Large intestine (tissue), 12 donors: ENCODE results near the gene SPTBN2. TPM values are rescaled to one million over a fixed set of nuclear protein-coding genes. Genes with fewer than 3 reads are reported as not detected.

ENCODE experiments used
- DNase-seq, 2 donors: peaks; one replicate each; pipeline versions ENCODE4 v3.0.0 to v3.0.0-alpha.2; 2013
- H3K27ac ChIP-seq: one replicate; pipeline ENCODE4 v1.5.1; 2013; ENCODE audit warnings: low read length
- H3K27me3 ChIP-seq: 2 replicates; pipeline ENCODE4 v1.6.1; 2013; ENCODE audit warnings: low read length; ENCODE audit not compliant: control insufficient read depth, insufficient read depth
- H3K36me3 ChIP-seq: 2 replicates; pipeline ENCODE4 v1.6.1; 2013; ENCODE audit warnings: low read length; ENCODE audit not compliant: control insufficient read depth, insufficient read depth
- H3K4me1 ChIP-seq: one replicate; pipeline ENCODE4 v1.6.1; 2013; ENCODE audit warnings: low read length; ENCODE audit not compliant: control insufficient read depth, insufficient read depth
- H3K4me3 ChIP-seq: one replicate; pipeline ENCODE4 v1.5.1; 2013; ENCODE audit warnings: low read length
- H3K9me3 ChIP-seq: one replicate; pipeline ENCODE4 v1.6.1; 2013; ENCODE audit warnings: mild to moderate bottlenecking, low read depth, low read length, moderate library complexity; ENCODE audit not compliant: control insufficient read depth
- WGBS: methylation state at CpG from one replicate; pipeline ENCODE4 v1.1.5; 2013; ENCODE audit warnings: low lambda C conversion rate; ENCODE audit not compliant: insufficient coverage; 5-methylcytosine and 5-hydroxymethylcytosine counted together
- long read RNA-seq, 11 donors: transcript quantifications; one replicate each; lab custom pipeline, GENCODE V29; 2026
- polyA plus RNA-seq: library from polyadenylated mRNA; unstranded; fragments of 120-200 nt; gene quantifications from one replicate; pipeline ENCODE4 v1.2.1, GENCODE V29; 2013

Gene SPTBN2
- 7.1 TPM for polyA plus RNA-seq
- long read RNA-seq, donor 1 = 0 reads
- long read RNA-seq, donor 2 = 0 reads
- long read RNA-seq, donor 3 = 0 reads
- long read RNA-seq, donor 4 = 0 reads
- long read RNA-seq, donor 5 = 0 reads
- long read RNA-seq, donor 6 = 0 reads
- long read RNA-seq, donor 7, partial matches to known transcripts = 0 of 2 reads
- long read RNA-seq, donor 7, other reads (novel, unspliced or antisense) = 0 of 2 reads
- long read RNA-seq, donor 8, partial matches to known transcripts = 25 of 38 reads
- long read RNA-seq, donor 8, other reads (novel, unspliced or antisense) = 12 of 38 reads
- long read RNA-seq, donor 9 = 0 reads
- long read RNA-seq, donor 10 = 0 reads
- long read RNA-seq, donor 11 = 0 reads

DNA sequence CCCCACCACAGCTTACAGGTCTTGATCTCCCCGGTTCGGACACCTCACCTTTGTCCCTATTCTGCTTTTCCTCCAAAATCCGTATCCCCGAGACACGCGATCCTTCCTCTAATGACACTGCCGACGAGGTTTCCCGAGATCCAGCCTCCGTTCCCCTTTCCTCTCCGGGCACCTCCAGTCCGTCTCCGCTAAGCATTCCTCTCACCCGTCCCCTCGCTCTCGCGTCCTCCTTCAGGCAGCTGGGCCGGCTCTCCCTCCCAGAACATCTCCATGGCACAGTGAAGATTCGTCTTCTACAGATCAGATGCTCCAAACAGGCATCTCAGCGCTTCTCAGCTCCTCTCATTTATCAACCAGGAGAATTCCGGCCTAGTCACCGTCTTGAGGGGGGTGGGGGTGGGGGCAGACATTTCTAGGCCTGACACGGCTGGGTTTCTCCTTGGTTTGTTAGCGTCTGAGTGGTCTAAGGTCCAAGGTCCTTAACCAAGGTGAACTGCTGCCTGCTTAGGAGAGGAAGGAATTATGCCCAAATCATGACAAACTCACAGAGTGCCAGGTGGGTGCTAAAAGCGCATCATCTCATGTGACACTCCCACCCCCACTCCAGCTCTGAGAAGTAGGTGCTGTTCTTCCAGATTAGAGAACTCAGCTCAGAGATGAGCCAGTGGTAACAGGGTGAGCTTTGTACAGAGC is at the start of gene SPTBN2:
Gene SPTBN2 (minus strand): TSS at position 524 of the 693 bp plus-strand sequence. CDS start 7,976 bp downstream, outside the sequence.
- H3K4me1 ChIP-seq = peaks cover 6% of the 10 kb centered on the region
- H3K4me3 ChIP-seq = peak within 1 kb of the TSS; percentile 31
- no peak within 1 kb of the TSS for H3K27ac ChIP-seq
- 0% methylated on average over 1 of the region's 25 CpGs for WGBS
- H3K27me3 ChIP-seq = peaks cover 50% of the 10 kb centered on the region
- H3K9me3 ChIP-seq = peaks cover 3% of the 10 kb centered on the region
- peak in 1 of 2 donors; percentile 37 for DNase-seq
- H3K36me3 ChIP-seq = no peaks in the 10 kb centered on the region

DNA sequence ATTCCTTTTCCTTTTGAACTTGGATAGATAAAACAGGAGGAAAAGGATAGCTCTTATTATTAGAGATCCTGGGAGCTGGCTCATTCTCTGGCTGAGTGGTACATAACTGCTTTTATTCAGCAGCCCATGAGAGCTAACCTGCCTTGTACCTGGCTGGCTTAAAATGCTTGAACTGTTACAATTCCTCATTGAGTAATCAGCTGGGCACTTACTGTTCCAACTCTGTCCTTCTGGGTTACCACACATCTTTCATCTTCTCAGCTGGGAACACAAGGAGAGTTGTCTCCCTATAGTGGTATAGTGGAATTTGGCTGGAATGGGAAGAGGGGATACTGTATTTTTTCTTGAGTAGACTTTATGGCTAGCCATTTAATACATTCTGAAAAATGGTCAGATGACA is 39.8 kb upstream of the SPTBN2 start:
- Histone ChIP-seq H3K4me3 (no peak overlapping the region), H3K27me3 (no peaks in the 10 kb centered on the region), H3K36me3 (peaks cover 3% of the 10 kb centered on the region), H3K27ac (no peak overlapping the region), H3K9me3 (no peaks in the 10 kb centered on the region), H3K4me1 (no peaks in the 10 kb centered on the region)
- no peak for DNase-seq

DNA sequence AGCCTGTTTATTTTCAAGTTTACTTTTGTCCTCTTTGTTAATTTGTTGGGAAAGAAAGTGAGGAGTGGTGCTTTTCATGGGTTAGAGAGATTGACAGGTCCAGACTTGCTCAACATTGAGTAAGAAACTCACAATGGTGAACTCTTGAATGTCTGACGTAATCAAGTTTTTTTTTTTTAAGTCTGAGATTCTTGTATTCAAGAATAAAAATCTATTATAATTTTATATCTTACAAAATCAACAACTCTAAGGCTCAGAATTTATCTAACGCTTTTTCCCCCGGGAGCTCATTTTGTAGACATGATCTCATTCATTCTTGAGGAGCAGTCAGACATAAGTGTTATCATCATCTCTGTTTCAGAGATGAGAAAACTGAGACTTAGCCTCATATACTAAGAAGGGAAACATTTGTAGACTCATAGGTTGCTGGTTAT is 39.1 kb upstream of the SPTBN2 start:
- DNase-seq = no peak
- Histone ChIP-seq H3K27ac (no peak overlapping the region), H3K9me3 (no peaks in the 10 kb centered on the region), H3K4me3 (no peak overlapping the region), H3K4me1 (no peaks in the 10 kb centered on the region), H3K27me3 (no peaks in the 10 kb centered on the region), H3K36me3 (peaks cover 3% of the 10 kb centered on the region)
- 100% methylated on average over 1 of the region's 3 CpGs for WGBS

DNA sequence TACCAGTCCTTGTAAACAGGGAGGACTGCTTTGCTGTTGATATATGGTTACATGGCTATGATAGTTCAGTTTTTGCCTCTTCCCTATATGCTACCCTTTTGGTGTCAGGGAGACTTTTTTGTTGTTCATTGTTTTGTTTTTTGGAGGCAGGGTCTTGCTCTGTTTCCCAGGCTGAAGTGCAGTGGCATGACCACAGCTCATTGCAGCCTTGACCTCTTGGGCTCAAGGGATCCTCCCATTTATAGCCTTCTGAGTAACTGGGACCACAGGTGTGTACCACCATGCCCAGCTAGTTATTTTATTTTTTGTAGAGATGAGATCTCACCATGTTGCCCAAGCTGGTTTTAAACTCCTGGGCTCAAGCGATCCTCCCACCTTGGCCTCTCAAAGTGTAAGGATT is 38.6 kb upstream of the SPTBN2 start:
- Histone ChIP-seq H3K36me3 (peaks cover 3% of the 10 kb centered on the region), H3K27ac (no peak overlapping the region), H3K27me3 (no peaks in the 10 kb centered on the region), H3K4me1 (no peaks in the 10 kb centered on the region), H3K4me3 (no peak overlapping the region), H3K9me3 (no peaks in the 10 kb centered on the region)
- WGBS = no CpG with 5 or more reads among the region's 1 CpG
- DNase-seq = no peak

DNA sequence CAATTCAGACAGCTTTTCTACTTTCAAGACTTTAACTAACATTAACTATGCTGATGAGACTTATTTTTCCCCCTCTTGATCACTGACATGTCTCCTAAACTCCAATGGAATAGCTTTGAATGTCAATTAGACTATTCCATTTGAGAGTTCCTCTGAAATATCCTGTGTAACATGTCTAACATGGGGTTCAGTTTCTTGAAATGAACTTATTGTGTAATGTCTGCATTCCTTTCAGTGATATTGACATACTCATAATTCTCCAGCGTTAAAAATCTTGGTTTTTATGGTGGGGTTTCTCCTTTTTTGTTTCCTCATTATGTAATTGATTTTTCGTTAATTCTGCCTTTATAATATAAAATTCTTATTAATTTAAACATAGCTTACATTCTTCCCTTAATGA is 37.7 kb upstream of the SPTBN2 start:
- Histone ChIP-seq H3K4me1 (no peaks in the 10 kb centered on the region), H3K36me3 (peaks cover 5% of the 10 kb centered on the region), H3K4me3 (no peak overlapping the region), H3K27ac (no peak overlapping the region), H3K9me3 (no peaks in the 10 kb centered on the region), H3K27me3 (no peaks in the 10 kb centered on the region)
- WGBS = 63% methylated on average over 2 of the region's 2 CpGs
- no peak for DNase-seq

DNA sequence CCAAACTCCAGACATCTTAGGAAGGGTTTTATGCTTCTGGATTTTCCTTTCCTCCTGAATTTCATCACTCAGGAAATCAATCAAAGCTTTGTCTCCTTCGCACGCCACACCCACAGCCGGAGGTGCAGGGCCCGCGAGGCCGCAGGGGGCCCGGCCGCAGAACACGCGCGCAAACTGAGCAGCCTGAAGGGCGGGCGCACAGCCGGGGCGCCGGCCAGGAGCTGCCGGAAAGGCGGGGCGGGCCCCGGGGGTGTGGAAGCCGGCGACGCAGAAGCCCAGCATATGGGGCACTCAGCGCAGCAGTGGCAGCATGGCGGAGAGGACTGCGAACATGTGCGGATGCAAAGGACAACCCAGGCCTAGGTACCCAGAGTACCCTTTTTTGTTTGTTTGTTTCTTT is 33.1 kb upstream of the SPTBN2 start:
- Histone ChIP-seq H3K4me3 (no peak overlapping the region), H3K27ac (no peak overlapping the region), H3K27me3 (no peaks in the 10 kb centered on the region), H3K9me3 (no peaks in the 10 kb centered on the region), H3K36me3 (peaks cover 5% of the 10 kb centered on the region), H3K4me1 (no peaks in the 10 kb centered on the region)
- DNase-seq = no peak
- WGBS = no CpG with 5 or more reads among the region's 27 CpGs

DNA sequence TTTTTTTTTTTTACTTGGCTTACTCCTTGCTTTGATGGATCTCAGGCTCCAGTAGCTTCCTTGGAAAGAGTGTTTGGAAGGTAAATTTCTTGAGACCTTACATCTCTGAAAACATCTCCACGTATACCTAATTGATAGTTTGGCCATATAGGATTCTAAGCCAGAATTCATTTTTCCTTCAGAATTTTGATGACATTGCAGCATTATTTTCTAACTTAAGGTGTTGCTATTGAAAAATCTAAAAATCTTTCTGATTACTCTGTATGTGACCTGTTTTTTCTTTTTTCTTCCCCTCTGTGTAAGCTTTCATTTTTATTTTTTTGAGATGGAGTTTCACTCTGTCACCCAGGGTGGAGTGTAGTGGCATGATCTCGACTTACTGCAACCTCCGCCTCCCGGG is 23.1 kb upstream of the SPTBN2 start:
- H3K36me3 ChIP-seq = peaks cover 3% of the 10 kb centered on the region
- WGBS = no CpG with 5 or more reads among the region's 4 CpGs
- H3K4me1 ChIP-seq = no peaks in the 10 kb centered on the region
- H3K27ac ChIP-seq = no peak overlapping the region
- no peak for DNase-seq
- H3K27me3 ChIP-seq = no peaks in the 10 kb centered on the region
- no peaks in the 10 kb centered on the region for H3K9me3 ChIP-seq
- H3K4me3 ChIP-seq = no peak overlapping the region

DNA sequence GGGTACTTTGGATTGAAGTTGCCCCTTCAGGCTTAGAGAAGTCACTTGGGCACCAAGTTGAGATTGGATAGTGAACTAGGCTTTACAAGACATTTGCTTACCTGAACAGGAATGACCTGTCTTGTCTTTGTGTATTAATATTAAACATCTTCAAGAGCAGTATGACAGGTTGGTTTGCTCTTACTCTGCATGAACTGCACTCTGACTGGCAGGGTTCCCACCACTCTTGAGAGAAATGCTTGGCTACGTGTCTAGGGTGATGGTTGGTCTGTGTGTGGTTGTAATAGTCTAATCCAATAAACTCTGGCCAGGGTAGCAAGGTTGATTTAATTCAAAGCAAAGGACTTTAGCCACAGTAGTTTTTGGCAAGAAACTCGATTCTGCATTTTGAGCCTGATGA is 20.1 kb upstream of the SPTBN2 start:
- H3K27ac ChIP-seq = no peak overlapping the region
- no peaks in the 10 kb centered on the region for H3K9me3 ChIP-seq
- H3K4me3 ChIP-seq = no peak overlapping the region
- H3K36me3 ChIP-seq = no peaks in the 10 kb centered on the region
- no CpG with 5 or more reads among the region's 2 CpGs for WGBS
- no peaks in the 10 kb centered on the region for H3K4me1 ChIP-seq
- DNase-seq = no peak
- no peaks in the 10 kb centered on the region for H3K27me3 ChIP-seq

DNA sequence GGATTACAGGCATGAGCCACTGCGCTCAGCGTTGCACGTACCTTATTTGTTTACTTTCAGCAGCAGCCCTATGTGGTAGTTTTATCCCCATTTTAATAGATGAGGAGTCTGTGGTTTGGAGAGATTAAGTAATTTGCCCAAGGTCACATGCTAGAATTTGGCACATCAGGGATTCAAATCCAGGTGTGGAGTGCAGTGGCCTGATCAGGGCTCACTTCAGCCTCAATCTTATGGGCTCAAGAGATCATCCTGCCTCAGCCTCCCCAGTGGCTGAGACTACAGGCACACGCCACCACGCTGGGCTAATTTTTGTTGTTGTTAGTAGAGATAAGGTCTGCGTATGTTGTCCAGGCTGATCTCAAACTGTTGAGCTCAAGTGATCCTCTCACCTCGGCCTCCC is 18.5 kb upstream of the SPTBN2 start:
- no peaks in the 10 kb centered on the region for H3K36me3 ChIP-seq
- DNase-seq = no peak
- no peak overlapping the region for H3K4me3 ChIP-seq
- WGBS = no CpG with 5 or more reads among the region's 7 CpGs
- no peaks in the 10 kb centered on the region for H3K27me3 ChIP-seq
- H3K4me1 ChIP-seq = no peaks in the 10 kb centered on the region
- H3K27ac ChIP-seq = no peak overlapping the region
- H3K9me3 ChIP-seq = no peaks in the 10 kb centered on the region

DNA sequence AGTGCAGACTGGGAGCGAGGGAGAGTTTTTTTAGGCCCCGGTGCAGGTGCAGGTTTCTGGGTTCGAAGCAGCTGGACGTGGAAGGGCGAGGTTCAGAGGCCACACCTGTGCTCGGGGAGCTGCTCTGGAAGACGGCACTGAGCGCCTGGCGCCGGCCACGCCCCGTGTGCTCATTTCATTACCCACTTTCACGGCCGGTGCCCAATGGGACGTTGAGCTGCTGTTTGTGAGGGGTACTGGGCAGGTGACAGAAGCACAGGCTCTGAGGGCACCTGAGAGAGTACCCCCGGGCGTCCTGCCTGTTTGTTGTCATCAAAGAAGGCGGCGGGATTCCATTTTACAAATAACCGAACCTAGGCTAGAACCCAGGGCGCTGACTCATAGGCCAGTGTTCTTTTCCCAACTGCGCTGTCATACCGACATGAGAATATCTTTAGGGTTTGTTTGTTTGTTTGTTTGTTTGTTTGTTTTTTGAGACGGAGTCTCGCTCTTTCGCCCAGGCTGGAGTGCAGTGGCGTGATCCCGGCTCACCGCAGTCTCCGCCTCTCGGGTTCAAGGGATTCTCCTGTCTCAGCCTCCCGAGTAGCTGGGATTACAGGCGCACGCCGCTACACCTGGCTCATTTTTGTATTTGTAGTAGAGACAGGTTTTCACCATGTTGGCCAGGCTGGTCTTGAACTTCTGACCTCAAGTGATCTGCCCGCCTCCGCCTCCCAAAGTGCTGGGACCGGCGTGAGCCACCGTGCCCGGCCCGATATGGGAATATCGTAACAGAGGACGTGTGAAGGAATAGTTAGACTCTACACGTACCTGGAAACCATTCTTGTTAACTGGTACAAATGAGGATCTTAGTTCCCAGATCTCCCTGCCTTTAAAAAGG is 16.6 kb upstream of the SPTBN2 start:
- H3K27me3 ChIP-seq = no peaks in the 10 kb centered on the region
- peak; percentile 47 to 73 for DNase-seq
- H3K4me1 ChIP-seq = no peaks in the 10 kb centered on the region
- H3K27ac ChIP-seq = peak overlapping the region; percentile 90
- H3K9me3 ChIP-seq = no peaks in the 10 kb centered on the region
- peak overlapping the region; percentile 76 for H3K4me3 ChIP-seq
- H3K36me3 ChIP-seq = no peaks in the 10 kb centered on the region
- no CpG with 5 or more reads among the region's 45 CpGs for WGBS
